ENCODE data around the gene RRAS.
"Not testable (repeated sequence)": the region's sequence is repeated elsewhere in the genome, so short reads cannot be mapped to it uniquely, and the experiment has no call there.

Gene RRAS

DNA sequence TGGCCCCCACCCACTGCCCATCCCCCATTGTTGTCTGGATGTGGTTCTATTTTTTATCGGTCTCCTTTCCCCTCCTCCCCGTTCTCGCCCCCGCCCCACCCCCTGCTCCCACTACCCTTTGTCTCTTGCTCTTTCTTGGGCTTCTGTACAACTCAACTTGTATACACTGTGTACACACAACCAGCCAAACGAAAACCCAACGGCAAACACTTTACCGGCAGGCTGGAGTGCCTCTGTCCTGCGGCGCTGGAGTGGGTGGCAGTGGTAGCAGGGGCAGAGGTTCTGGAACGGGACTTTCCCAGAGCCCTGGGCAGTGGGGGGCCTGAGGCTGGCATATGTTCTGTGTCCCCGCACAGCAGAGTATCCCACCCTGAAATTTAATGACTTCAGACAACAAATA is 13.7 kb downstream of the RRAS start:
- no peak for DNase-seq

DNA sequence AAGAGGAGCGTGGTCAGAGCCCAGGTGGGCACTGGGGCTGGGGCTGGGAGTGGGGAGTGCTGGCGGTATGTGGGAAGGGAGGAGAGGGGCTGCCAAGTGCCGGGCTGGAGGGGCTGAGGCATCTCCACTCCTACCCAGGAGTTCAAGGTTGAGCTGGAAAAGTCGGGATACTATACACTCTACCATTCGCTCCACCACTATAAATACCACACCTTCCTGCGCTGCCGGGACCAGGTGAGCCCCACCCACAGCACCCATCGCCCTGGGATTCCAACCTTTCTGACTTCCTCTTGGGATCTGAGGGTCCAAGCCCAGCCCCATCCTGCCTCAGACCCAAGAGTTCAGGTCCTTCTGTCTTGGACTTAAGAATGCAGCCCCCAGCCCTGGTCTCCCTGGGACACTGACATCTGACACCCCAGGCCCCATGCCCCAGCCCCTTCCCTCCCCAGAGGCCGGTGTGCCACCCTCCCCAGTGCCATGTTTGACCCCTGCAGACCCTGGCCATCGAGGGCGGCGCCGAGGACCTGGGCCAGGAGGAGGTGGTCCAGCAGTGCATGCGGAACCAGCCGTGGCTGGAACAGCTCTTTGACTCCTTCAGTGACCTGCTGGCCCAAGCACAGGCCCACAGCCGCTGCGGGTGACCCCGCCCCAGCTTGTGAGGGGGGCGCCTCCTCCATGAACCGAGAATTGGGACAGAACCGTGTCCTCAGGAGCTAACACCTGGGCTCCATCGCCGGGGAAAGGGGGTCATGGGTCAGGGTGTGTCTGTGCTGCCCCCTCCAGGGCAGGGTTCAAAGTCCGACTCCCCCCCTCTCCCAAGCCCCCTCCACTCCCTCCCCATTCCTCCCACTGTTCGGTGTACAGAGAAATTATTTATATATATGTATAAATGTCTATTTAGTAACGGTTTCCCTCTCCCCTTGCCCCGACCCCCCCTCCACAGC is 14.7 kb downstream of the RRAS start:
- no peak for DNase-seq

- DNase-seq = not testable (repeated sequence)
Observed at GRCh38 chr19:49617860-49618259, 22.1 kb downstream of the RRAS start.

- DNase-seq = no peak
Observed at GRCh38 chr19:49616945-49617344, 23.0 kb downstream of the RRAS start.

GRCh38 chr19:49616532-49616931 is 23.4 kb downstream of the RRAS start:
- DNase-seq = no peak

GRCh38 chr19:49615861-49616260 is 24.1 kb downstream of the RRAS start:
- no peak for DNase-seq

GRCh38 chr19:49614096-49614833 is 25.7 kb downstream of the RRAS start:
- DNase-seq = peak; percentile 17

DNA sequence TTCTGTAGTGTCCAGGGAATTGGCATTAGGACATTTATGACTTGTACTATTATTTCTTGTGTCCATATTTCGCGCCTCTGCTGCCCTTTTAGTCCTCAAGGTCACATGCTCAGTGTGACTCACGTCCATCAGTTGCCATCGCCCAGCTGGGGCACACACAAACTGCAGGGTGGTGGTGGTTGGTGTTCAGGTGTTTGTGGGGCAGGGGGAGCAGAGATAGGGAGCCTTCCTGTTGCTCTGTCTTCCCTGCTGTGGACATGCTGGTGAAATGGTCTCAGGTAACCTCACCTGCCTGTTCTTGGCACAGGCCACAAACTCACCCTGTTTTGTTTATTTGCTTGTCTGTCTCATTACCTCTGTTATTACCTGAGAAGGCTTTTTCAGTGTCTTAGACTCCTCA is 26.6 kb downstream of the RRAS start:
- no peak for DNase-seq

DNA sequence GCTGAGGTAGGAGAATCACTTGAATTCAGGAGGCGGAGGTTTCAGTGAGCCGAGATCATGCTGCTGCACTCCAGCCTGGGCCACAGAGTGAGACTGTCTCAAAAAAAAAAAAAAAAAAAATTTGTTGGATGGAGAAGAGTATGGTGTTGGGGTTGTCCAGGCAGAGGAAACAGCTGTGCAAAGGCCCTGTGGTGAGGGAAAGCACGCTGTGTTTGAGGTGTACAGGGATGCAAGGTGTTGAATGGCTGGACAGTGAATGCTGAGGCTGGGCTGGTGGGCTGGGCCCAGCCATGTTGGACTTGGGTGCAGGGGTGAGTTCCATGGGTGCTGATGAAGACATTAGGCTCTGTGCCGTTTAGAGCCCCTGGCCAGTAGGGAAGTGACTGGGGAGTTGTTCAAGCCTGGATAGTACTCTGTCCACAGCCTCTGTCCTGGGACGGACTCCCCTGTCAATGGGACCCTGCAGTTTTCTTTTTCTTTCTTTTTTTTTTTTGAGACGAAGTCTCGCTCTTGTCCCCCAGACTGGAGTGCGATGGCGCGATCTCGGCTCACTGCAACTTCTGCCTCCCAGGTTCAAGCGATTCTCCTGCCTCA is 30.3 kb downstream of the RRAS start:
- DNase-seq = no peak

DNA sequence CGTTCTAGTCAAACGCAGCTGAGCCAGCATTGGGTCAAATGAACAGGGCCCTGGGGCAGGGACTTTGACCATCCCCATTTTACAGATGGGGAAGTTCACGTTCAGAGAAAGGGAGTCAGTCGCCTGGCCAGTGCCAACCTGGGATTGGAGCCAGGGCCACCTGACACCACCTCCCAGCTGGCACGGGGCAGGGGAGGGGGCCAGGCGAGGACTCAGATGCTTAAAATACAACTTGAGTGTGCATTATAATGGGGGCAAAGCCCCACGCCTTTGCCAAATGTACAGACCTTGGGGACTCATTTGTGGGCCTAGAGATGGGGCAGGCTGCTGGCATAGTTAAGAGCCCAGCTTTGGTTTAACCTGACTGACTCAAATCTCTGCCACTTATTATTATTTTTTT is 34.3 kb downstream of the RRAS start:
- no peak for DNase-seq

GRCh38 chr19:49602806-49603205 is 37.1 kb downstream of the RRAS start:
- no peak for DNase-seq

GRCh38 chr19:49601482-49602038 is 38.4 kb downstream of the RRAS start:
- no peak for DNase-seq

DNA sequence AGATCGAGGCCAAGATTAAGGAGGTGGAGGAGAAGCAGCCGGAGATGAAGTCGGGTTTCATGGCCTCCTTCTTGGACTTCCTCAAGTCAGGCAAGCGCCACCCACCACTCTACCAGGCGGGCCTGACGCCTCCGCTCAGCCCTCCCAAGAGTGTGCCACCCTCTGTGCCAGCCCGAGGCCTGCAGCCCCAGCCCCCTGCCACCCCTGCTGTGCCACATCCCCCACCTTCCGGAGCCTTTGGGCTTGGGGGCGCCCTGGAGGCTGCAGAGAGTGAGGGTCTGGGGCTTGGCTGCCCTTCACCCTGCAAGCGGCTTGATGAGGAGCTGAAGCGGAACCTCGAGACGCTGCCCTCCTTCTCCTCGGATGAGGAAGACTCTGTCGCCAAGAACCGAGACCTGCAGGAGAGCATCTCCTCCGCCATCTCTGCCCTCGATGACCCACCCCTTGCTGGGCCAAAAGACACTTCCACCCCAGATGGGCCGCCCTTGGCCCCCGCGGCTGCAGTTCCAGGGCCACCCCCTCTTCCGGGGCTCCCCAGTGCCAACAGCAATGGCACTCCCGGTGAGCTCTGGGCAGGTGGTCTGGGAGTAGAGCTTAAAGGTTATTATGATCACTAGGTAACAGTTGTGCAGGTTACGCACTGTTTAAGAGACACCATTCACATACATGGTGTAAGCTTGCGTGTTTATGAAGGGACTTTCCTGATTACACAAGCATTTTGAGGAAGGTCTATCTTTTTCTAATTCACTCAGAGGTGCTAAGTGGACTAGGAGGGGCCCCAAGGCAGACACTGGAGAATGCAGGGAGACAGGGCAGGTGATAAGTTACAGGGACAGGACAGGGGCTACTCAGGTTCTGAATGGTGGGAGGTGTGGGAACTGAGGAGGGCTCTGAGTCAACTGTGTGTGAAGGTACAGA is 40.3 kb downstream of the RRAS start:
- no peak for DNase-seq

DNA sequence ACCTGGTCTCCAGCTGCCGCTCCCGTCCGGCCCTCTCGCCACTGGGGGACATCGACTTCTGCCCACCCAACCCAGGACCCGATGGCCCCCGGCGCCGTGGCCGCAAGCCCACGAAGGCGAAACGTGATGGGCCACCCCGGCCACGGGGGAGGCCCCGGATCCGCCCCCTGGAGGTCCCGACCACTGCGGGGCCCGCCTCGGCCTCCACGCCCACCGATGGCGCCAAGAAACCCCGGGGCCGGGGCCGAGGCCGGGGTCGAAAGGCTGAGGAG is 42.3 kb downstream of the RRAS start:
- no peak for DNase-seq

DNA sequence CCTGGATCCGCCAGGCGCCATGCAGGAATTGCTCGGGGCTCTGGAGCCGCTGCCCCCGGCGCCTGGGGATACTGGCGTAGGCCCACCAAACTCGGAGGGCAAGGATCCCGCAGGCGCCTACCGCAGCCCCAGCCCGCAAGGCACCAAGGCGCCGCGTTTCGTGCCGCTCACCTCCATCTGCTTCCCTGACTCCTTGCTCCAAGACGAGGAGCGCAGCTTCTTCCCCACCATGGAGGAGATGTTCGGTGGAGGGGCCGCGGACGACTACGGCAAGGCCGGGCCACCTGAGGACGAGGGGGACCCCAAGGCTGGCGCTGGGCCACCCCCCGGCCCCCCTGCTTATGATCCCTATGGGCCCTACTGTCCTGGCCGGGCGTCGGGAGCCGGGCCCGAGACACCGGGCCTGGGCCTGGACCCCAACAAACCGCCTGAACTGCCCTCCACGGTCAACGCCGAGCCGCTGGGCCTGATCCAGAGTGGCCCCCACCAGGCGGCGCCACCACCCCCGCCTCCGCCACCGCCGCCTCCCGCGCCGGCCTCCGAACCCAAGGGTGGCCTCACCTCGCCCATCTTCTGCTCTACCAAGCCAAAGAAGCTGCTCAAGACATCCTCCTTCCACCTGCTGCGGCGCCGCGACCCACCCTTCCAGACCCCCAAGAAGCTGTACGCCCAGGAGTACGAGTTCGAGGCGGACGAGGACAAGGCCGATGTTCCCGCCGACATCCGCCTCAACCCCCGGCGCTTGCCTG is 42.8 kb downstream of the RRAS start:
- no peak for DNase-seq

GRCh38 chr19:49596407-49596806 is 43.5 kb downstream of the RRAS start:
- DNase-seq = no peak

- no peak for DNase-seq
Observed at GRCh38 chr19:49595819-49596404, 44.0 kb downstream of the RRAS start.

DNA sequence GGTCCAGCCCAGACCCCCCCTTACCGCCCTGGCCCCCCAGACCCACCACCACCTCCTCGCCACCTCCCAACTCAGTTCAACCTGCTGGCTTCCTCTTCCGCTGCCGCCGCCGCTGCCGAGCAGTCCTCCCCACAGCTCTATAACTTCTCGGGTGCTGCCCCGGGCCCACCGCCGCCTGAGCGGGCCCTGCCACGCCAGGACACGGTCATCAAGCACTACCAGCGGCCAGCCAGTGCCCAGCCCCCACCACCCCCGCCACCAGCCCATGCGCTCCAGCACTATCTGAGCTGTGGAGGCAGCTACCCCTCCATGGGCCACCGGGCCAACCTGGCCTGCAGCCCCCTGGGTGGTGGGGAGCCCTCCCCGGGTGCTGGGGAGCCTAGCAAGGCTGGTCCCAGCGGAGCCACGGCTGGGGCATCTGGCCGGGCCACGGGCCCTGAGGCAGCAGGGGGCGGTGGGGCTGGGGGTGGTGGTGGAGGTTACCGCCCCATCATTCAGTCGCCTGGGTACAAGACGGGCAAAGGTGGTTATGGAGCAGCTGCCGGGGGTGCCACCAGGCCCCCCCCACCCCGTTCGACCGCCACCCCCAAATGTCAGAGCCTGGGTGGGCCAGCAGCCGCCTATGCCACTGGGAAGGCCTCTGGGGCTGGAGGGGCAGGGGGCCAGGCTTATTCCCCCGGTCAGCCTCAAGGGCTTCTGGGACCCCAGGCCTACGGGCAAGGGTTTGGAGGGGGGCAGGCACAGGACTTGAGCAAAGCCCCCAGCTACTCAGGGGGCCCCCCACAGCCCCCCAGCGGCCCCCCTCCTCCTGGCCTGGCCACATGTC is 44.7 kb downstream of the RRAS start:
- no peak for DNase-seq

- no peak for DNase-seq
Observed at GRCh38 chr19:49594157-49594992, 45.6 kb downstream of the RRAS start.
